SKM-1 (cell line): ENCODE measurements around the gene ALDOB.

Source experiments
- DNase-seq: peaks from one replicate; lab custom pipeline; 2025; ENCODE audit not compliant: unreplicated experiment; lab: John Stamatoyannopoulos, UW

Gene ALDOB

DNA sequence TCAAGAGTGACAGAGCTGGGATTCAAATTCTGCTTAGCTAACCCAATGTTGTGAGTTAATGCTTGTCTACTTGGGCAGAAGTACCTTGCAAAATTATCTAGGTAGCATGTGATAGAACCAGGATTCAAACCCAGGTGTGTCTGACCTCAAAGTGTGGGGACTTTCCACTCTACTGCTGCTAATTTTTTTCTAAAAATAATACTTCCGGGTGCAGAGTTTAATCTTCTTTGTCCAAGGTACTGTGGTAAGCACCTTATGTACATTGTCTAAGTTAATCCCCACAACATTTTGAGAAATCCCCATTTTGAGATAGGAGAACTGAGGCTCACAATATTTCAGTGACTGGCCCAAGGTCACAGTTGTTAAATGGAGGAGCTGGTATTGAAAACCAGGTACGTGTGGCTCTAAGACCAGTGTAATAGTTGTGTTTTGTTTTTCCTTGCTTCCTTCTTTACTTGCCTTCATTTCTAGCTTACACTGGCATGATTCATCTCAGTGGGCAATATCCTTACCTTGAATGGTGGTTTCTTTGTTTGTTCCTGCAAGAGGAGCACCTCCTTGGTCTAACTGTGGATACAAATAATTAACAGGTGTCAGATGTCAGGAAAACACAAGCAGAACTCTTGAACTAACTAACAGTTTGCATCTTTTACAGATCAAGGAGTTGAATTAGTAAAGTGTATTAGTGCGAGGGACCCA is 7.5 kb downstream of the ALDOB start:
- DNase-seq, result no peak

DNA sequence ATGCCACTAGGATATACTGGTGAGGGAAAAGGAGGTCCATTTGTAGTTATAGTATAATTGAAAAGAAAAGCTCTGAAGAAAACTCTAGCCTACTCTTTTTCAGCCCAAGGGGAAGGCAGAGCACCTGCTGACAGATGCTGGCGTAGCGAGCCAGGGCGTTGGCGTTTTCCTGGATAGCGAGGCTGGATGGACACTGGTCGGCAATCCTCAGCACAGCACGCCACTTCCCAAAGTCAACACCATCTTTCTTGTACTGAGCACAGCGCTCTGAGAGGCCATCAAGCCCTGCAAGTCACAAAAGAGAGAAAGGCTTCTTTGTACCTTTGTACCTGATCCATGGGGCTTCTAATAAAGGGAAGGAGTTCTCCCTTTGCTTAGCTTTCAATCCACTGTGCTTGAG is 8.2 kb downstream of the ALDOB start:
- DNase-seq, result no peak

DNA sequence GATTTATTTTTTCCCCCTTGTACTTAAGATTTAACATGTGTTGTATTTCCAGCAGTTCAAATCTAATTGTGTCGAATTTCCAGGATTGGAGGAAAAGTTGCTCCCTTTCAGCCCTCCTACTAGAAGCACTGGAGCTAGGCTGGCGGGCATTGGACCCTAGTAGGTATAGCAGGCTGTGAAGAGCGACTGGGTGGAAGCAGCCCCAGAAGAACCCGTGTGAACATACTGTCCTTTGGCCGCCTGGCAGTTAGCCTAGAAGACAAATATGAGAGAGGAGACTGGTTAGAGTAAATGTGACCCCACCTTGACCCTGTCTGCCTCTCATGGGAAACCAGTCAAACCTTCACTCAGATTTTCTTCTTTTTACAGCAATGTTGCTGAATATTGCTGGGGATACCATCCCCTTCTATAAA is 13.9 kb downstream of the ALDOB start:
- no peak for DNase-seq

DNA sequence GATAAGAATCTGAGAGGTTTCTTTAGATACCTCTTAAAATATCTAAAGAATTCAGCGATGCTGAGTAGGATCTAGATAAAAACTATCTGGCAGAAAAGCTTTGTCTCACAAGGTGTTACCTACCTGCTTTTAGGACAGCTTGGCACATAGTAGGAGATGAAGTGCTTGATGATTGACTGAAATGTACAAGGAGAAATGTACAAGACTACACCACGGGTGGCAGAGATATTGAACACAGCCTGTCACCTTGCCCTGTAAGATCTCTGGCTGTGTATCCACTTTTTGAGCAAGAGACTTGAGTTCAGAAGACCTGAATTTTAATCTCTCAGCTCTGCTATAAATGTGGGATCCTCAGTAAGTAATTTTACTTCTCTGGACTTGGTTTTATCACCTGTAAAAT is 15.7 kb downstream of the ALDOB start:
- no peak for DNase-seq

DNA sequence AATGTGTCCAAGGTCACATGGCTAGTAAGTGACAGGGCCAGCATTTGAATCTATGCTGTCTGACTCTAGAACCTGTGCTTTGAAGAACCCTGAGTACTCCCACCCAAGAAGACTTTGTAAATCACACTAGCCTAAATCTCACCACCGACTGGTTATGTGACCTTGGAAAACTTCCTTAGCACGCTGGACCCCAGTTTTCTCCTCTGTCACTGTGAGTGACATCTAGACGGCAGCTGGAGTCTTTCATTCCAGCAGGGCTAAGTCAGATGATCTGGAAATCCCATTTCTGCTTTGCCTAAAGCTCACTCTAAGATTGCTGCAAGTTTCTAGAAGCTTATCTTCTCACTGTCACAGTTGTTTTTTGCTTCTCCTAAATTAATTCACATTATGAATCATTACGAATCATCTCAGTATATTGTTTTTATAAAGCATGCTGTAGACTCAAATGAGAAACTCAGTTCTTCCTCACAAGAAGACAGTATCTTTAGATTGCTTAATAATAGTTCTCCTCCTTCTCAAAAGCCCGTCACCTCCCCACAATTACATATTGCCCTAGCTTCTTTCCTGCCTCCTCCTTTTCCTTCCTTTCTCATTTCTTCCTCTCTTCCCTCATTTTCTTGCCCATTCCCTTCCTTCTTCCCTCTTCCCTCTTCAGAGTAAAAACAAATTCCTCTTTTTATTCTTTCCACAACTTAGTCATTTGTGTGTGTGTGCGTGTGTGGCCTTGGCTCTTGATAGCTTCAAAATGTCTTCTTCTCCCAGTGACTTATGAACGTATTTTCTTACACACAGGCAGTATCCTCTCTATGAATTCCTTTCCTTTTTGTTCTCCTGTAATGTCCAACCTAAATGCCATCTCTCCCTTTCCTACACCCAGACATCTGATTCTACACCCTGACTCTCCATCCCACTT is 16.8 kb downstream of the ALDOB start:
- no peak for DNase-seq

DNA sequence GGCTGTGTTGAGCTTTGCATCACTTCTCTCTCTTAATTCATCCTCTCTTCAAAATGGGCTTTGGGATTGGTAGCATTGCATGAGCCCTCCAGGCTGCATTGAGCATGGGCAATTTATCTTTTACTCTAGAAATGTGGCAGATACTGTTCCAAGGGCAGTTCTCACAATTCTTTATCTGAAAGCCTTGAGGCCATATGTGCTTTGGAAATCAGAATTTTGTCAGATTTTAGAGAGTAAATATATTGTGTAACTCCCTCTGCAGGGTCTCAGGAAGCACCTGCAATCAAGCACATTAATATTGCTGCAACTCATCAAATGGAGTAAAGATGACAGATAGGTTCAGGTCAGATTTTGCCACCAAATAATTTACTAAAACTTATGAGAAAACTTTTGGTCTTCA is 17.6 kb downstream of the ALDOB start:
- no peak for DNase-seq

DNA sequence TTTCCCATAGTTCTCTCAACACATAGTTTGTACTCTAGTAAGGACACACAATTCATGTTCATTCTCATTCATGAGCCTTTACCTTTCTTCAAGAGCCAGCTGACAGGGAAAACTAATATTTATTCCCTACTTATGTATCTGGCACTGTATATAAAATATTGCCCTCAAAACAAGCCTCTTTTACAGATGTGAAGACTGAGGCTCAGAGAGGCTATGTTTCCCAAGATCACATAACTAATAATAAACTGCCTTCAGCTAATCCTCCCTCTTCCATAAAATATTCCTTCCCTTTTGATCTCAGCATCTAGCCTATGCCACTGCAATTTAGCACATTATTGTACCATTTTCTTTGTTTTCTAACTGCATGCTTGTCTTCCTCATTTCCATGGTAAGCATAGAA is 18.2 kb downstream of the ALDOB start:
- no peak for DNase-seq

DNA sequence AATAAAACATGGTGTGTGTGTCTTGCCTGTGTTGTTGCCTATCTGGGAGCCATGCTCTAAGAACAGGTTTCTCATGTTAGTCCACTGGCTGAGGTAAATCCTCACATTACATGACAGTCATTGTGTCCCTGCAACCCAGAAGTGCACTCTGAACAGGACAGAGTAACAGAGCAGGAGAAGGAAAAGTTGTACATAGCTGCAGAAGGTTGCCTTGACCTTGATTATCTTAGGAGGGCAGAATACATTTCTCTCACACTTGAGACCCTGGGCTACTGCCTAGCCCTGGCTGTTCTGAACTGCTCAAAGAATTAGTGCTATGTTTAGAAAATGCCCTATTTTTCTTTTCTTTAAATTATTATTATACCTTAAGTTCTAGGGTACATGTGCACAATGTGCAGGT is 20.0 kb downstream of the ALDOB start:
- DNase-seq, result no peak

DNA sequence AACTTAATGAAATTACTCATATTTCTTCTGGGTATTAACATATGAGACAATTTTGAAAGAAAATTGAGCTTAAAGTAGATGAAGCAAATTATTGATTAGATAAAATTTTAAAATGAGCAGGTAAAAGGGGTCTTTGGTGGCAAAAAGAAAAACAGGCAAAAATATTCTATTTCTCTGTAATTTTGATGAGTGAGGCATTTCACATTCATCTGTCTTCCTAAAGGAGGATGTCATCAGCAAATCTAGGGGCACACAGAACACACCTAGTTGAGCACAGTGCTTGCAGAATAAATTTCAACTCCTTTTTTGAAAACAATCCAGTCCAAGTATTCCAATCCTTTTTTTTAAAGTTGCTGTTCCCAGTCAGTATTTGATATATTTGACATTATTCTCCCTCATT is 20.7 kb downstream of the ALDOB start:
- no peak for DNase-seq

DNA sequence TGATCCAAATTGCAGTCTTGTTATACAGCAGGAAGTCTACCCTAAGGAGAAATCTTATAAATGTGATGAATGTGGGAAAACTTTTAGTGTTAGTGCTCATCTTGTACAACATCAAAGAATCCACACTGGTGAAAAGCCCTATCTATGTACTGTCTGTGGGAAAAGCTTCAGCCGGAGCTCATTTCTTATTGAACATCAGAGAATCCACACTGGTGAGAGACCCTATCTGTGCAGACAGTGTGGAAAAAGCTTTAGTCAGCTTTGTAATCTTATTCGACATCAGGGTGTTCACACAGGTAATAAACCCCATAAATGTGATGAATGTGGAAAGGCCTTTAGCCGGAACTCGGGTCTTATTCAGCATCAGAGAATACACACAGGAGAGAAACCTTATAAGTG is 26.5 kb downstream of the ALDOB start:
- DNase-seq, result no peak

DNA sequence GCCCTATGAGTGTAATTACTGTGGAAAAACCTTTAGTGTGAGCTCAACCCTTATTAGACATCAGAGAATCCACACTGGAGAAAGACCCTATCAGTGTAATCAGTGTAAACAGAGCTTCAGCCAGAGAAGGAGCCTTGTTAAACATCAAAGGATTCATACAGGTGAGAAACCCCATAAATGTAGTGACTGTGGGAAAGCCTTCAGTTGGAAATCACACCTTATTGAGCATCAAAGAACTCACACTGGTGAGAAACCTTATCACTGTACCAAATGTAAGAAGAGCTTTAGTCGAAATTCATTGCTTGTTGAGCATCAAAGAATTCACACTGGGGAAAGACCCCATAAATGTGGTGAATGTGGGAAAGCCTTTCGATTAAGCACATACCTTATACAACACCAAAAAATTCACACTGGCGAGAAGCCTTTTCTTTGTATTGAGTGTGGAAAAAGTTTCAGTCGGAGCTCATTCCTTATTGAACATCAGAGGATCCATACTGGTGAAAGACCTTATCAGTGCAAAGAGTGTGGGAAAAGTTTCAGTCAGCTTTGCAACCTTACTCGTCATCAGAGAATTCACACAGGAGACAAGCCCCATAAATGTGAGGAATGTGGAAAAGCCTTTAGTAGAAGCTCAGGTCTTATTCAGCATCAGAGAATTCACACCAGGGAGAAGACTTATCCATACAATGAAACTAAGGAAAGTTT is 27.0 kb downstream of the ALDOB start:
- DNase-seq, result no peak

DNA sequence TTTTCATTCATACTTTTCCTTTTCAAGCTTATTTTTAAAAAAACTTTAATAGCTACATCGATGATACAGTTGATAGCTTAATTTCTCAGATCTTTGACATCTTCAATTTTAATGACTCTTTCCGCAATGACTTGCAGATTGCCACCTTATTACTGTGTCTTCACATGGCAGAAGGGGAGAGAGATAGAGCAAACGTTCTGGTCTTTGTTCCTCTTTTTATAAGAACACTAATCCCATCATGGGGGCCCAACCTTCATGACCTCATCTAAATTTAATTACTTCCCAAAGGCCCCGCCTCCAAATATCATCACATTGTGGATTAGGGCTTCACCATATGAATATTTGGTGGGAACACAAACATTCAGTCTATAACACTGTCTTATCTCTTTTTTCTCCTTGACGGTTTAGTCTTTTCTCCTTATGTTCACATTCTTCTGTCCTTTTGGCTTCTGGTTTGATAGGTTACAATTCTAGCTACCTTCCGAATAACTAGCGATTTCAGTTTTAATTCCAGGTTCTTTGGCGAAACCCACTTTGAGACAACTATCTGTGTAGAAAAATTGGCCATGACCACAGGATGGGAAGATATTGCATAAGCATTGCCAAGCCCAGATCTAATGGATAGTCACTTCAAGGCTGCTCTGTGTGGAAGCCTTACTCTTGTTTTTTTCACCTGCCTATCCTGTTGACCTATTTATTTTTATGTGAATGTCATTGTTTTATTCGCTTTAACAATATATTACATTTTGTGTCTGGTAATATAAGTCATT is 31.9 kb downstream of the ALDOB start:
- DNase-seq, result no peak

DNA sequence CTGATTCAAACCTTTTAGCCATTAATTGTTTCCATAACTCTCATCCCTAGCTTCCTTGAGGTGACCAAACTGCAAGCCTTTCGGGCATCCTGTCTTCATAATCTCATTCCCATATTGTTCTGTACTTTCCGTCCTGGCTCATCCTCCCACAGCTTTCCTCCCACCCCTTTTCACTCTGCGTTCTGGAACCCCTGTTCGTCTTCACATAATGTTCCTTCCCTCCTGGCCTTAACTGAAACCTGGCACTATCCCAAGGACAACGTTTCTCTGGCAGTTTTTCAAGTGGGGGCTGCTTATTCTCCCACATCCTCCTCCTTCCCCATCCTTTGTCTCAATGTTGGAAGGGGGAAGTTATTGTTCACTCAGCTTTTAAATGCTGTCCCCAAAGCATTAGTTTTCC is 35.5 kb downstream of the ALDOB start:
- no peak for DNase-seq

DNA sequence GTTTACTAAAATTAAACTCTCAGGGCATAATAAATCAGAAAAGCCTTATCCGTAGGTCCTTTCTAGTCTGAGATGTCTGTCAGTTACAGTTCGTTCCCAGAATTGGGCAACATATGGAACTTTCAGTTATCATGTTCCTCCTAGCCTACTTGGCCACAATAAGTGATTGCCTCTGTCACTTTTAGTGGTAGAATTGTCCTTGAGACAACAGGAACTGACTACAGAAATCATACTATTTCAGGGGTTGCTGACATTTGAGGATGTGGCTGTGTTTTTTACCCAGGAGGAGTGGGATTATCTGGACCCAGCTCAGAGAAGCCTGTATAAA is 36.0 kb downstream of the ALDOB start:
- no peak for DNase-seq

DNA sequence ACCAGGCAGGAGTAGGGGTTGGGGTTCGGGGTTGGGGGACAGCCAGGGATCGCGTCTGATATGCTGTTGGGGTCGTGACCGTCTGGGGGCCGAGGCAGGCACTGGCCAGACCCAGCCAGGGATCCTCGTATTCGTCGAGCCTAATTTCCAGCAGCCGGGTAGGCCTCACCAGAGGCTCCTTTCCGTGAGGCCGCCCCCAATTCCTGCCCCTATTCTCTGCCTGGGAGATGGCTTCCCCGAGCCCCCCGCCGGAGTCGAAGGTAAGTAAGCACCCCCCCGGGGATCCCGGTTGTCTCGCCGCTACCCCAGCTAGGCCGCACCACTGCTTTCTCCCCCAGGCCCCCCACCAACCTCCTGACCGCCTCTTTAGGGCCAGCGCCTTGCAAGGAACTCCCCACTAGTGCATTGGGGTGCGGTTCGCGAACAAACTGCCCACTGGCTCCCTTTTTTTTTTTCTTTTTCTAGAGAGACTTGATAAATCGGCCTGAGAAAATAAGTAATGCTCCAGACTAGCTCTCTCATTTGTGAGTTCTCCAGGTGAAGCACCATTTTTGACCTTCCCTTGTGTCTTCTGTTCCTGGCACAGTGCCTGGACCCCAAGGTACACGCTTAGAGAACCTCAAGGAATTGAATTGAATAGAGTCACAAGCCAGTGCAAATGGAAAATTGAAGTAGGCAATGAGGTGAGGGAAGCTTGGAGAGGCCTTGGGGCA is 36.5 kb downstream of the ALDOB start:
- no peak for DNase-seq

DNA sequence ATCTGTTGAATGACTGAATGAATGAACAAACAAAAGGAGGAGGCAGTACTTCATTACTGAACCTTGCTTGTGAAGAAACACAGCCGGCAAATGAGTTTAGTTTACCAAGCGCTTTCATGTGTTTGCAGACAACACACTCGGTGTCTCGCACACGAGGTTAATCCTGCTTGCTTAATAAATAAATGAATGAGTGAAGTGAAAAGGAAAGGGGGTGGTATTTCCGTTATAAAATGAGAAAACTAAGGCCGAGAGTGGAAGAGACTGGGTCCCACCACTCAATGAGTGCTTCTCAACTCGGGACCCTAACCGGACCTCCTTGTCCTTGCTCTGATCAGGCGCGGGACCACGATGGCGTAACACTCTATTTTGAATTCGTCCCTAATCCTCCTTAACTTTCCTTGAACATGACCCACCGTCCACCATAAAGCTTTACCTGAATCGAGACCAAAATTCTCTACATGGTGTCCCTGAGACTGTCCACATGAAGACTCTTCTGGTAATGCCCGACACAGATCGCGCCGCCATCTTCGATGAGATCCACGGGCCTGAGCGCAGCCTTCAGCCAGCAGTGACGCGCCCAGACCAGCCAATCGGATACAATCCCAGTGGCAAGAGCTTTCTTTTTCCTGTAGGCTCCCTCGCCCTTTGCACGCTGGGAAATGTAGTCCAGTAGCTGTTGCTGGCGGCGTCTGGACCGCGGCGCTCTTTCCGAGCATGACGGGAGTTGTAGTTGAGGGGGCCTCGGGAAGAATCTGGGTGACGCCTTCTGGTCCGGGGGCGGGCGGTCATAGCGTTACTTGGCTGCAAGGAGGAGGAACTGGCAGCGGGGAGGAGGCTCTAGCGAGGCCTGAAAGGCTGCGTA is 37.3 kb downstream of the ALDOB start, which contains the start of the genes MRPL50 and ZNF189:
MRPL50 (minus strand) TSS at position 551 of the 862 bp plus-strand sequence; CDS start at position 525, 26 bp downstream.
ZNF189 (plus strand) TSS at position 784 of the 862 bp plus-strand sequence. CDS start 306 bp downstream, outside the sequence.
- peak; percentile 81 for DNase-seq

DNA sequence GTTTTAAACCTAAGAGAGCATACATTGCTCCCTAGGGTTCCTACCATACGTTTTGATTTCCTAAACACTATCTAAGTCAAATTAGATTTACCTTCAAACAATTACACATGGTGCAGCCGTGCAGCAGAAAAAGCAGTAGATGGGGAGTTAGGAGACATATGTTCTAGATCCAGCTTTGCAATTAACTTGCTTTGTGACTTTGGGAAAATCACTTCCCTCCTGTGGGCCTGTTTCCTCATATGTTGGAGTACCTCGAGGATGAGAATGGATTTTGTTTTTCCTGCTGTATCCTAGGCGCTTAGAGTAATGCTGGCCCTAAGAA is 37.9 kb downstream of the ALDOB start:
- DNase-seq, result no peak

DNA sequence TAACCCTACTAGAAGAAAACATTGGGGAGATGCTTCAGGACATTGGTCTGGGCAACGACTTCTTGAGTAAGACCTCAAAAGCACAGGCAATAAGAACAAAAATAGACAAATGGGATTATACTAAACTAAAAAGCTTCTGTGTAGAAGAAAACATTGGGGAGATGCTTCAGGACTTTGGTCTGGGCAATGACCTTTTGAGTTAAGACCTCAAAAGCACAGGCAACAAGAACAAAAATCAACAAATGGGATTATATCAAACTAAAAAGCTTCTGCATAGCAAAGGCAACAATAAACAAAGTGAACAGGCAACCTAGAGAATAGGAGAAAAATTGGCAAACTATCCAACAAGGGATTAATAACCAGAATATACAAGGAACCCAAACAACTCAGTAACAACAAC is 40.9 kb downstream of the ALDOB start:
- DNase-seq, result no peak

DNA sequence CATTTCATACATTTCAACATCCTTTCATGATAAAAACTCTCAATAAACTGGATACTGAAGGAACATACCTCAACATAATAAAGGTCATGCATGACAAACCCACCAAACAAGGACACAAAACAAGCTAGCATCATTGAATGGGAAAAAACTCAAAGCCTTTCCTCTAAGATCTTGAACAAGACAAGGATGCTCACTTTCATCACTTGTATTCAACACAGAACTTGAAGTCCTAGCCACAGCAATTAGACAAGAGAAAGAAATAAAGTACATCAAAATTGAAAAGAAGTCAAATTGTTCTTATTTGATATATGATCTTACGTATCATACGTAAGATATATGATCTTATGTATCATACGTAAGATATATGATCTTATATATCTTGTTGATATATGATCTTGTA is 42.4 kb downstream of the ALDOB start:
- DNase-seq, result no peak
